Measurements from ENCODE around the gene HIPK1.

The HIPK1 gene

GRCh38 chr1:114021665-114022099 is 92.6 kb downstream of the HIPK1 start:
- DNase-seq, result no peak

- no peak for DNase-seq
Observed at GRCh38 chr1:114022877-114023276, 93.8 kb downstream of the HIPK1 start.

- no peak for DNase-seq
Observed at GRCh38 chr1:114023377-114023776, 94.3 kb downstream of the HIPK1 start.

DNA sequence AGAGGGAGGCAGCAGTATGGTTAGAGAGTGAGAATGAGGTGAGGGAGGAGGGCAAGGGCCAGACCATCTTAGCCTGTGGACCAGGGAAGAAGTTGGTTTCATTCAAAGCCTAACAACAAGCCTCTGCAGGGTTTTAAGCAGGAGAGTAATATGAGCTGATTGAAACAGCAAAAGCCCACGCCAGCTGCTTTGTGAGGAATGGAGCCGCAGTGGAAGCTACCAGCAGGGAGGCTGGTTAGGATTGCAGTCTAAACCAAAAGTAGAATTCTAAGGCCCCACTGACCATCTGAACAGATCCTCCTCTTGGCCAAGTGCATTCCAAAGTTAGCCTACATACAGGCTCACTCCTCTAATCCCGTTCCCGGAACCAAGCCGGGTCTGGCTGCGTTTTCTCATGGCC is 94.9 kb downstream of the HIPK1 start:
- DNase-seq, result no peak

GRCh38 chr1:114025609-114026401 is 96.7 kb downstream of the HIPK1 start:
- DNase-seq, result no peak

DNA sequence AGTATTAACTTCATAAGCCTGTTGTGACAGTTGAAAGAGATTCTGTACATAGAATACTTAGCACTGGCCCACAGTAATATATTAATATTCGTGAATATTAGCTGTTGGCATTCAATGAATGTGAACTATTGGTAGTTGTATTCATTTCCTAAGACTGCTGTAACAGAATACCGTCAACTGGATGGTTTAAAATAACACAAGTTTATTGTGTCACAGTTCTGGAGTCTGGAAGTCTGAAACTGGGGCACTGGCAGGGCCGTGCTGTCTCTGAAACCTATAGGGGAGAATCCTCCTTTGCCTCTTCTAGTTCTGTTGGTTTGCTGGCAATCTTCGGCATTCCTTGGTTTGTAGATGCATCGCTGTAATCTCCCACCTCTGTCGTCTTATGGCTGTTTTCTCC is 97.7 kb downstream of the HIPK1 start:
- no peak for DNase-seq
